Brain microvascular endothelial cell (primary cell): Measurements from ENCODE around the gene DCUN1D2.

ENCODE experiments used
- DNase-seq: peaks from one replicate; pipeline ENCODE4 v3.0.0-alpha.2; 2020
- H3K27ac ChIP-seq: fragments of 250-450 bp; sonication (Bioruptor Pico); 2 replicates; pipeline ENCODE4 v1.5.1; 2020; ENCODE audit warnings: mild to moderate bottlenecking, moderate library complexity
- H3K27me3 ChIP-seq: fragments of 250-450 bp; sonication (Bioruptor Pico); replicated peaks from 2 replicates; pipeline ENCODE4 v1.5.1; 2020; ENCODE audit warnings: mild to moderate bottlenecking
- H3K36me3 ChIP-seq: fragments of 250-450 bp; sonication (Bioruptor Pico); replicated peaks from 2 replicates; pipeline ENCODE4 v1.5.1; 2020; ENCODE audit warnings: mild to moderate bottlenecking
- H3K4me3 ChIP-seq: 2 replicates; pipeline ENCODE4 v1.5.1; 2011; ENCODE audit warnings: low read depth, mild to moderate bottlenecking, control low read depth, low read length, moderate library complexity
- in situ Hi-C: cut with HindIII; loops from 2 replicates; pipeline ENCODE4 v1.10.0; 2017; ENCODE audit warnings: low sequenced_read_pairs, low pct_ligation_motif_present
- TF ChIP-seq, protein P1 (sequence below): IDR thresholded peaks from 2 replicates; pipeline ENCODE4 v1.5.1; 2011; ENCODE audit warnings: low read depth, mild to moderate bottlenecking, moderate library complexity, low read length, control low read depth, inconsistent platforms; ENCODE audit errors: missing control alignments

DCUN1D2 gene

GRCh38 chr13:113490496-113491417 is at the start of gene DCUN1D2:
DCUN1D2 (minus strand) TSS chr13:113490711; CDS start chr13:113490669, 42 bp downstream.
- TF ChIP-seq, protein P1, sequence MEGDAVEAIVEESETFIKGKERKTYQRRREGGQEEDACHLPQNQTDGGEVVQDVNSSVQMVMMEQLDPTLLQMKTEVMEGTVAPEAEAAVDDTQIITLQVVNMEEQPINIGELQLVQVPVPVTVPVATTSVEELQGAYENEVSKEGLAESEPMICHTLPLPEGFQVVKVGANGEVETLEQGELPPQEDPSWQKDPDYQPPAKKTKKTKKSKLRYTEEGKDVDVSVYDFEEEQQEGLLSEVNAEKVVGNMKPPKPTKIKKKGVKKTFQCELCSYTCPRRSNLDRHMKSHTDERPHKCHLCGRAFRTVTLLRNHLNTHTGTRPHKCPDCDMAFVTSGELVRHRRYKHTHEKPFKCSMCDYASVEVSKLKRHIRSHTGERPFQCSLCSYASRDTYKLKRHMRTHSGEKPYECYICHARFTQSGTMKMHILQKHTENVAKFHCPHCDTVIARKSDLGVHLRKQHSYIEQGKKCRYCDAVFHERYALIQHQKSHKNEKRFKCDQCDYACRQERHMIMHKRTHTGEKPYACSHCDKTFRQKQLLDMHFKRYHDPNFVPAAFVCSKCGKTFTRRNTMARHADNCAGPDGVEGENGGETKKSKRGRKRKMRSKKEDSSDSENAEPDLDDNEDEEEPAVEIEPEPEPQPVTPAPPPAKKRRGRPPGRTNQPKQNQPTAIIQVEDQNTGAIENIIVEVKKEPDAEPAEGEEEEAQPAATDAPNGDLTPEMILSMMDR, result no peak
- Histone ChIP-seq H3K27ac (peak within 1 kb of the TSS; percentile 58), H3K27me3 (no peaks in the 10 kb centered on the region), H3K36me3 (peaks cover 4% of the 10 kb centered on the region), H3K4me3 (peak within 1 kb of the TSS; percentile 77)
- DNase-seq, result peak; percentile 84
- in situ Hi-C loops, result no loop called here

- DNase-seq, result no peak
- H3K27ac ChIP-seq, result no peak overlapping the region
- no peaks in the 10 kb centered on the region for H3K27me3 ChIP-seq
- in situ Hi-C loops, result no loop called here
- H3K4me3 ChIP-seq, result no peak overlapping the region
- TF ChIP-seq, protein P1, result no peak
- peaks cover 24% of the 10 kb centered on the region for H3K36me3 ChIP-seq
These were observed 49.3 kb upstream of the DCUN1D2 start for GRCh38 chr13:113539822-113540221.

GRCh38 chr13:113539176-113539575 is 48.7 kb upstream of the DCUN1D2 start:
- no peak overlapping the region for H3K27ac ChIP-seq
- TF ChIP-seq, protein P1, result no peak
- peaks cover 17% of the 10 kb centered on the region for H3K36me3 ChIP-seq
- H3K4me3 ChIP-seq, result no peak overlapping the region
- no peak for DNase-seq
- H3K27me3 ChIP-seq, result no peaks in the 10 kb centered on the region
- in situ Hi-C loops, result no loop called here

- no peaks in the 10 kb centered on the region for H3K27me3 ChIP-seq
- DNase-seq, result no peak
- TF ChIP-seq, protein P1, result no peak
- peaks cover 17% of the 10 kb centered on the region for H3K36me3 ChIP-seq
- H3K4me3 ChIP-seq, result no peak overlapping the region
- in situ Hi-C loops, result no loop called here
- H3K27ac ChIP-seq, result no peak overlapping the region
These were observed 48.2 kb upstream of the DCUN1D2 start for GRCh38 chr13:113538689-113539058.

DNA sequence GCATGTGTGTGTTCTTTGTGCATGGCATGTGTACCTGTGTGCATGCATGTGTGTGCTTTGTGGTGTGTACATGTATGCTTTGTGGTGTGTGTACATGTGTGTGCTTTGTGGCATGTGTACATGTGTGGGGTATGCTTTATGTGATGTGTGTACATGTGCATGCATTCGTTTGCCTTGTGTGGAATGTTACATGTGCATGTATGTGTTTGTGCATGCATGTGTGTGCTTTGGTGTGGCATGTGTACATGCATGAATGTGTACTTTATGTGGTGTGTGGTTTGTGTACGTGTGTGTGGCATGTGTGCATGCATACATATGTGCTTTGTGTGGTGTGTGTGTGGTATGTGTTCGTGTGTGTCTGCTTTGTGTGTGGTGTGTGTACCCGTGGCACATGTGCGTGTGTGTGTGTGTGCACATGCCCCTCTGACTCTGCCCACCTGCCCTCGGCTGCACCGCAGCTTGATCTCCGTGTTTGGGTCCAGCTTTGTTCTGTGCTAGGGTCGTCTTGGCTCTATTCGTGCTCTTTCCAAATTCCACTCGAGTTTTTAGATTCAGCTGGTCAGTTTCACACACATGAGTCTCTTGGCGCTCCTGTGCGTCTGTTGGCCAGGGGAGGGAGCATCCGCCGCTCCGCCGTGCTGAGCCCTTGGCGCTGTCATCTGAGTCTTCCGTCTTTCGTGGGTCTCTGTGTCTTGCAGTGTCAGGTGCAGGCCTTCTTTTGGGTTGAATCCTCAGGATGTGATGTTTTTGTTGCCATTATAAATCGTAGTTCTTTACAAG is 47.6 kb upstream of the DCUN1D2 start:
- Histone ChIP-seq H3K27me3 (no peaks in the 10 kb centered on the region), H3K27ac (no peak overlapping the region), H3K36me3 (peaks cover 17% of the 10 kb centered on the region), H3K4me3 (no peak overlapping the region)
- TF ChIP-seq, protein P1, result no peak
- DNase-seq, result no peak
- in situ Hi-C loops, result no loop called here
